ENCODE data around the gene ZNF853. TPM values are rescaled to one million over a fixed set of nuclear protein-coding genes. Genes with fewer than 3 reads are reported as not detected.

The ZNF853 gene
- total RNA-seq, 1 experiment from 2014 or later: under 0.01 TPM

GRCh38 chr7:6636741-6637543 is 21.5 kb downstream of the ZNF853 start, which contains the start of gene ZNF316:
TSS of gene ZNF316 (plus strand) at chr7:6637318. CDS start at chr7:6642410, 5,092 bp downstream.
- peak; percentile 64 for DNase-seq (ENCODE audit: low read depth)

- peak; percentile 43 for DNase-seq (ENCODE audit: low read depth)
Measured at GRCh38 chr7:6637544-6638229, 22.3 kb downstream of the ZNF853 start.

- DNase-seq (ENCODE audit: low read depth): no peak
Measured at GRCh38 chr7:6639032-6639431, 23.6 kb downstream of the ZNF853 start.

- DNase-seq (ENCODE audit: low read depth): no peak
Measured at GRCh38 chr7:6639627-6640026, 24.2 kb downstream of the ZNF853 start.

GRCh38 chr7:6640246-6640721 is 24.9 kb downstream of the ZNF853 start:
- DNase-seq (ENCODE audit: low read depth): peak; percentile 32

- DNase-seq (ENCODE audit: low read depth): no peak
Measured at GRCh38 chr7:6641305-6642035, 26.1 kb downstream of the ZNF853 start.

- DNase-seq (ENCODE audit: low read depth): no peak
Measured at GRCh38 chr7:6642239-6642839, 26.9 kb downstream of the ZNF853 start.

GRCh38 chr7:6642861-6643640 is 27.6 kb downstream of the ZNF853 start:
- no peak for DNase-seq (ENCODE audit: low read depth)

- DNase-seq (ENCODE audit: low read depth): no peak
Measured at GRCh38 chr7:6643915-6644625, 28.7 kb downstream of the ZNF853 start.

- DNase-seq (ENCODE audit: low read depth): no peak
Measured at GRCh38 chr7:6644728-6645127, 29.3 kb downstream of the ZNF853 start.

GRCh38 chr7:6646465-6646864 is 31.1 kb downstream of the ZNF853 start:
- DNase-seq (ENCODE audit: low read depth): no peak

- DNase-seq (ENCODE audit: low read depth): no peak
Measured at GRCh38 chr7:6647080-6647479, 31.7 kb downstream of the ZNF853 start.

GRCh38 chr7:6647541-6647940 is 32.1 kb downstream of the ZNF853 start:
- no peak for DNase-seq (ENCODE audit: low read depth)

- no peak for DNase-seq (ENCODE audit: low read depth)
Measured at GRCh38 chr7:6648066-6648814, 32.8 kb downstream of the ZNF853 start.

- DNase-seq (ENCODE audit: low read depth): no peak
Measured at GRCh38 chr7:6648815-6649104, 33.4 kb downstream of the ZNF853 start.

- no peak for DNase-seq (ENCODE audit: low read depth)
Measured at GRCh38 chr7:6649241-6649961, 34.0 kb downstream of the ZNF853 start.

GRCh38 chr7:6650086-6650485 is 34.7 kb downstream of the ZNF853 start:
- DNase-seq (ENCODE audit: low read depth): no peak

- DNase-seq (ENCODE audit: low read depth): no peak
Measured at GRCh38 chr7:6650521-6651011, 35.2 kb downstream of the ZNF853 start.

GRCh38 chr7:6651851-6652445 is 36.5 kb downstream of the ZNF853 start:
- no peak for DNase-seq (ENCODE audit: low read depth)

Measured in RPMI7951 (cell line).